HG02588 (cell line): ENCODE data around the gene RRAGD.
A peak's percentile ranks its signal among the peaks of the same experiment; 100 is the strongest.

ENCODE experiments used
- ATAC-seq: cut with Tn5 transposase; IDR thresholded peaks from one replicate; pipeline ENCODE4 v1.9.1; 2021; ENCODE audit warnings: mild to moderate bottlenecking, moderate library complexity; ENCODE audit not compliant: unreplicated experiment

The RRAGD gene

GRCh38 chr6:89379281-89379680 lies 32.8 kb downstream of the RRAGD start:
- ATAC-seq, result no peak

- ATAC-seq, result no peak
Observed at GRCh38 chr6:89378628-89379027, 33.4 kb downstream of the RRAGD start.

- ATAC-seq, result peak; percentile 76
Observed at GRCh38 chr6:89375427-89376267, 36.4 kb downstream of the RRAGD start.

- peak; percentile 44 for ATAC-seq
Observed at GRCh38 chr6:89372506-89372901, 39.6 kb downstream of the RRAGD start.

GRCh38 chr6:89371849-89372505 lies 40.1 kb downstream of the RRAGD start:
- peak; percentile 66 for ATAC-seq

GRCh38 chr6:89368999-89369398 lies 43.1 kb downstream of the RRAGD start:
- ATAC-seq, result no peak

- no peak for ATAC-seq
Observed at GRCh38 chr6:89368107-89368506, 44.0 kb downstream of the RRAGD start.

- ATAC-seq, result no peak
Observed at GRCh38 chr6:89364586-89364985, 47.5 kb downstream of the RRAGD start.

- no peak for ATAC-seq
Observed at GRCh38 chr6:89361171-89361570, 50.9 kb downstream of the RRAGD start.

GRCh38 chr6:89360415-89360999 lies 51.6 kb downstream of the RRAGD start:
- peak; percentile 39 for ATAC-seq

GRCh38 chr6:89359561-89359960 lies 52.5 kb downstream of the RRAGD start:
- no peak for ATAC-seq

- peak; percentile 48 for ATAC-seq
Observed at GRCh38 chr6:89357390-89357789, 54.7 kb downstream of the RRAGD start.

- ATAC-seq, result no peak
Observed at GRCh38 chr6:89356642-89357170, 55.4 kb downstream of the RRAGD start.

GRCh38 chr6:89355511-89356194 lies 56.4 kb downstream of the RRAGD start:
- ATAC-seq, result no peak

- no peak for ATAC-seq
Observed at GRCh38 chr6:89353702-89354392, 58.2 kb downstream of the RRAGD start.

GRCh38 chr6:89353118-89353556 lies 58.9 kb downstream of the RRAGD start:
- ATAC-seq, result no peak

- peak; percentile 53 for ATAC-seq
Observed at GRCh38 chr6:89352278-89353117, 59.6 kb downstream of the RRAGD start, which contains the start of gene UBE2J1. Gene UBE2J1 (minus strand): TSS chr6:89352722. CDS start chr6:89352569, 153 bp downstream.

GRCh38 chr6:89351671-89352277 lies 60.3 kb downstream of the RRAGD start:
- ATAC-seq, result no peak
